ENCODE measurements around the gene KTN1.

DNA sequence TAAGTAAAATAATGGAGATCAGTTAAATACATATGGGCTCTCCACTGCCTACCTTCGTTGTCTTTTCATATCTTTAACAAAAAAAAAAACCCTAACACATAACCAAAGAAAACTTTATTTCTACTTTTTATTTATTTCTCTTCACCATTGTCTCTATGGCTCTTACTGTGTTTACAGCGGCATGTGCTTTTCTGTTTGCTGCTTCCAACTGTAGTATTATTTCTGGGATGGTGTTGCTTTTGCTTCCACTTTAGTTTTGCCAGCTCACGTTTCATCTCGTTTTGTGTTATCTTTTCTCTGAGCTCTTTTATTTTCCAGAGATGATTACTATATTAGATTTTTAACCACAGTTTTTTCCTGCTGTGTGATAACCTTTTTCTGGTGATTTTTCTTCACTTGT is 46.1 kb downstream of the KTN1 start:
- TF ChIP-seq, protein P1, sequence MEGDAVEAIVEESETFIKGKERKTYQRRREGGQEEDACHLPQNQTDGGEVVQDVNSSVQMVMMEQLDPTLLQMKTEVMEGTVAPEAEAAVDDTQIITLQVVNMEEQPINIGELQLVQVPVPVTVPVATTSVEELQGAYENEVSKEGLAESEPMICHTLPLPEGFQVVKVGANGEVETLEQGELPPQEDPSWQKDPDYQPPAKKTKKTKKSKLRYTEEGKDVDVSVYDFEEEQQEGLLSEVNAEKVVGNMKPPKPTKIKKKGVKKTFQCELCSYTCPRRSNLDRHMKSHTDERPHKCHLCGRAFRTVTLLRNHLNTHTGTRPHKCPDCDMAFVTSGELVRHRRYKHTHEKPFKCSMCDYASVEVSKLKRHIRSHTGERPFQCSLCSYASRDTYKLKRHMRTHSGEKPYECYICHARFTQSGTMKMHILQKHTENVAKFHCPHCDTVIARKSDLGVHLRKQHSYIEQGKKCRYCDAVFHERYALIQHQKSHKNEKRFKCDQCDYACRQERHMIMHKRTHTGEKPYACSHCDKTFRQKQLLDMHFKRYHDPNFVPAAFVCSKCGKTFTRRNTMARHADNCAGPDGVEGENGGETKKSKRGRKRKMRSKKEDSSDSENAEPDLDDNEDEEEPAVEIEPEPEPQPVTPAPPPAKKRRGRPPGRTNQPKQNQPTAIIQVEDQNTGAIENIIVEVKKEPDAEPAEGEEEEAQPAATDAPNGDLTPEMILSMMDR (IDR thresholded peaks at IDR 0.05; ENCODE audit: insufficient read depth, low read length, poor library complexity, severe bottlenecking), result no peak
- no peak for TF ChIP-seq EZH2phosphoT487 (conservative IDR thresholded peaks at IDR 0.05; ENCODE audit: low read length)
